IMR-90 (cell line): Measurements from ENCODE around the gene MFSD12. TPM values are rescaled to one million over a fixed set of nuclear protein-coding genes. Genes with fewer than 3 reads are reported as not detected.
A peak's percentile ranks its signal among the peaks of the same experiment; 100 is the strongest.

Experiments used
- ATAC-seq: fragments of 200-7000 bp; cut with Tn5 transposase; 2 replicates; pipeline ENCODE4 v1.9.1; 2020; ENCODE audit warnings: low read depth, mild to moderate bottlenecking, moderate library complexity
- BruUV-seq: library from RNA; stranded (reverse); fragments of 400-500 nt; replicated peaks from 2 replicates; lab custom pipeline; 2021; lab: Mats Ljungman, UMichigan
- CTCF ChIA-PET: fragments of 300-600 bp; formaldehyde crosslinking; extraction: SDS; loops from one replicate; lab custom pipeline; 2021; ENCODE audit warnings: antibody characterized with exemption; lab: Yijun Ruan, JAX
- POLR2A ChIA-PET: fragments of 300-600 bp; sonication (Branson Sonifier 250); formaldehyde crosslinking; loops from one replicate; lab custom pipeline; 2022; ENCODE audit warnings: antibody characterized with exemption; ENCODE audit not compliant: unreplicated experiment; lab: Charles Lee
- DNase-seq: peaks from one replicate; pipeline ENCODE4 v3.0.0; 2013
- H2AFZ ChIP-seq: replicated peaks from 2 replicates; pipeline ENCODE3; 2013; ENCODE audit warnings: low read length, mild to moderate bottlenecking; ENCODE audit not compliant: poor library complexity
- H2AK5ac ChIP-seq: 2 replicates; pipeline ENCODE4 v1.6.1; 2013; ENCODE audit warnings: low read depth, low read length, inconsistent platforms
- H2AK9ac ChIP-seq: replicated peaks from 2 replicates; pipeline ENCODE3; 2013; ENCODE audit warnings: mild to moderate bottlenecking, low read depth, low read length, moderate library complexity; ENCODE audit not compliant: poor library complexity
- H2BK120ac ChIP-seq: 2 replicates; pipeline ENCODE4 v1.6.1; 2013; ENCODE audit warnings: low read depth, low read length, inconsistent platforms
- H2BK15ac ChIP-seq: 3 replicates; pipeline ENCODE4 v1.6.1; 2013; ENCODE audit warnings: low read depth, low read length, inconsistent platforms
- H2BK20ac ChIP-seq: 2 replicates; pipeline ENCODE4 v1.6.1; 2013; ENCODE audit warnings: low read depth, mild to moderate bottlenecking, inconsistent platforms, low read length, moderate library complexity
- H2BK5ac ChIP-seq: 2 replicates; pipeline ENCODE4 v1.6.1; 2013; ENCODE audit warnings: mild to moderate bottlenecking, low read depth, low read length, inconsistent platforms; ENCODE audit not compliant: poor library complexity, severe bottlenecking
- H3K14ac ChIP-seq: replicated peaks from 2 replicates; pipeline ENCODE4 v1.6.1; 2013; ENCODE audit warnings: low read depth, low read length, inconsistent platforms
- H3K18ac ChIP-seq: 2 replicates; pipeline ENCODE4 v1.6.1; 2013; ENCODE audit warnings: low read depth, low read length, control low read depth
- H3K23ac ChIP-seq: 2 replicates; pipeline ENCODE4 v1.6.1; 2013; ENCODE audit warnings: low read depth, low read length, inconsistent platforms
- H3K27ac ChIP-seq: 2 replicates; pipeline ENCODE4 v1.5.1; 2013; ENCODE audit warnings: mild to moderate bottlenecking, control low read depth, low read length; ENCODE audit not compliant: insufficient read depth
- H3K27me3 ChIP-seq: 2 replicates; pipeline ENCODE4 v1.6.1; 2013; ENCODE audit warnings: low read length; ENCODE audit not compliant: control insufficient read depth, insufficient read depth
- H3K36me3 ChIP-seq: 2 replicates; pipeline ENCODE4 v1.6.1; 2013; ENCODE audit warnings: low read length, mixed read lengths; ENCODE audit not compliant: control insufficient read depth, insufficient read depth
- H3K4ac ChIP-seq: 2 replicates; pipeline ENCODE4 v1.6.1; 2013; ENCODE audit warnings: low read depth, low read length, inconsistent platforms
- H3K4me1 ChIP-seq: 2 replicates; pipeline ENCODE4 v1.6.1; 2013; ENCODE audit warnings: low read length, mixed read lengths; ENCODE audit not compliant: control insufficient read depth, insufficient read depth
- H3K4me2 ChIP-seq: 2 replicates; pipeline ENCODE4 v1.6.1; 2013; ENCODE audit warnings: low read depth, mild to moderate bottlenecking, control low read depth, low read length, moderate library complexity
- H3K4me3 ChIP-seq: 2 replicates; pipeline ENCODE4 v1.5.1; 2013; ENCODE audit warnings: low read depth, mild to moderate bottlenecking, control low read depth, low read length, moderate library complexity; ENCODE audit not compliant: insufficient read depth
- H3K56ac ChIP-seq: 2 replicates; pipeline ENCODE4 v1.6.1; 2013; ENCODE audit warnings: low read length, inconsistent platforms; ENCODE audit not compliant: insufficient read depth; ENCODE audit errors: extremely low read depth
- H3K79me1 ChIP-seq, 2 experiments: 2 replicates each; pipeline ENCODE4 v1.6.1; 2013; ENCODE audit warnings: low read length in 2 of 2, inconsistent platforms in 1 of 2, low read depth in 1 of 2
- H3K9ac ChIP-seq: 2 replicates; pipeline ENCODE4 v1.6.1; 2013; ENCODE audit warnings: low read depth, low read length, control low read depth
- H3K9me1 ChIP-seq: 2 replicates; pipeline ENCODE4 v1.6.1; 2013; ENCODE audit warnings: low read length, inconsistent platforms; ENCODE audit not compliant: insufficient read depth
- H3K9me3 ChIP-seq: 2 replicates; pipeline ENCODE4 v1.6.1; 2013; ENCODE audit warnings: low read length; ENCODE audit not compliant: control insufficient read depth, insufficient read depth
- H4K20me1 ChIP-seq: 2 replicates; pipeline ENCODE4 v1.6.1; 2013; ENCODE audit warnings: low read length, inconsistent platforms; ENCODE audit not compliant: insufficient read depth
- H4K5ac ChIP-seq: 2 replicates; pipeline ENCODE4 v1.6.1; 2013; ENCODE audit warnings: mild to moderate bottlenecking, low read depth, low read length, control low read depth
- H4K8ac ChIP-seq, 2 experiments: 2 replicates each; pipeline ENCODE4 v1.6.1; 2013; ENCODE audit warnings: low read depth in 2 of 2, low read length in 2 of 2, control low read depth in 1 of 2, inconsistent platforms in 1 of 2
- H4K91ac ChIP-seq: 2 replicates; pipeline ENCODE4 v1.6.1; 2013; ENCODE audit warnings: low read depth, low read length, inconsistent platforms; ENCODE audit not compliant: insufficient read depth
- MAZ ChIP-seq: IDR thresholded peaks from 2 replicates; pipeline ENCODE4 v1.6.1; 2012; ENCODE audit warnings: low read depth, mild to moderate bottlenecking, low read length, improper control_type of control experiment, moderate library complexity, borderline replicate concordance
- POLR2A ChIP-seq: IDR thresholded peaks from 2 replicates; pipeline ENCODE4 v1.6.1; 2012; ENCODE audit warnings: mild to moderate bottlenecking, low read depth, low read length
- USF2 ChIP-seq: fragments of 150-350 bp; IDR thresholded peaks from 2 replicates; pipeline ENCODE4 v1.6.1; 2017; ENCODE audit warnings: mild to moderate bottlenecking, antibody characterized with exemption, low read length, low read depth
- WGBS, 2 experiments: methylation state at CpG; one replicate each; pipeline versions ENCODE4 v1.1.5 to v1.1.7; 2013; ENCODE audit warnings: missing lambda C conversion rate in 2 of 2; ENCODE audit not compliant: insufficient read length in 1 of 2; ENCODE audit errors: extremely low coverage in 2 of 2; 5-methylcytosine and 5-hydroxymethylcytosine counted together
- dilution Hi-C: fragments of 300-500 bp; cut with HindIII; formaldehyde crosslinking; loops from one replicate; pipeline ENCODE4 v1.14.3; 2018; ENCODE audit warnings: low sequenced_read_pairs; ENCODE audit not compliant: unreplicated experiment
- in situ Hi-C: fragments of 300-500 bp; cut with MboI; formaldehyde crosslinking; loops from 3 replicates; pipeline ENCODE4 v1.14.3; 2019; ENCODE audit warnings: low sequenced_read_pairs, inconsistent platforms, mixed read lengths
- intact Hi-C: fragments of 100-400 bp; cut with micrococcal nuclease; formaldehyde crosslinking; loops from 2 replicates; pipeline ENCODE4 v1.10.0; 2022
- polyA plus RNA-seq, 3 experiments: library from polyadenylated mRNA; depleted of rRNA; stranded (reverse); fragments of >200 nt; gene quantifications; 2 replicates each; pipeline ENCODE4 v1.2.3, GENCODE V29; 2012; ENCODE audit warnings: low replicate concordance in 1 of 3
- total RNA-seq: library from RNA; depleted of rRNA; stranded (reverse); fragments of >200 nt; gene quantifications from 2 replicates; pipeline ENCODE4 v1.2.3, GENCODE V29; 2012

Gene MFSD12
- total and polyA plus RNA-seq, 2 of the 4 experiments (the other 2 are of a cell fraction) = 20.4 to 77.2 TPM

DNA sequence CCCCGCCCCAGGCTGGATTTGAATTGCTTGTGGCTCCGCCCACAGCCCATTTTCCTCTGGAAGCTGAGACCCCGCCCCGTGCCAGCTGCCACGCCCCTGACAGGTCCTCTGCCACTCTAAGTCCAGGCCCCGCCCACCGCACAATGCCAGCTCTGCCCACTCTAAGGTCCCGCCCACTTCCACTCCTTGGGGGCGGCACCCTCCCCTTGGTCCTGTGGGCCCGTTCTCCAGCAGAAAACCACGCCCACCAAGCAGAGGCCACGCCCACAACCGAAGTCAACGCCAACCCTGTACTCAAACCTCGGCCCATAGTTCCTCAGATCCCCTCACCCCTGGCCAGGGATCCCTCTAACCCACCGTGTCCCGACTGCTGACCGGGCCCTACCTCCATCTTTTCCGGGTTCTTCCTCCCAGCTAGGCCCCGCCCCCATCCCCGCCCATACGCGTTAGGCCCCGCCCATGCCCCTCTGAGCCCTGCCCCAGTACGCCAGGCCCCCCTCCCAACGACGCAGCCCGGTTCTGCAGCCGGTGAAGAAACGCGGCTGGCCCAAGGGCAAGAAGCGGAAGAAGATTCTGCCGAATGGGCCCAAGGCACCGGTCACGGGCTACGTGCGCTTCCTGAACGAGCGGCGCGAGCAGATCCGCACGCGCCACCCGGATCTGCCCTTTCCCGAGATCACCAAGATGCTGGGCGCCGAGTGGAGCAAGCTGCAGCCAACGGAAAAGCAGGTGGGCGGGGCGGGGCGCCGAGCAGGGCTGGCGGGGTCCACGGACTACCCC is 16.7 kb upstream of the MFSD12 start:
- Histone ChIP-seq H3K14ac (no peak overlapping the region), H4K8ac (peak overlapping the region in 1 of 2 experiments; percentile 91; a peak in 2 of 4 replicates), H2BK15ac (no peak overlapping the region), H3K27me3 (no peaks in the 10 kb centered on the region), H4K91ac (no peak overlapping the region; the same call in 1 of the 2 replicates), H3K4me3 (peak overlapping the region; percentile 87), H3K9me3 (no peaks in the 10 kb centered on the region), H3K18ac (no peak overlapping the region), H2AFZ (peak overlapping the region; percentile 79), H2AK9ac (peak overlapping the region; percentile 33), H3K4me2 (peak overlapping the region; percentile 87; the same call in 1 of the 2 replicates), H3K9me1 (peaks cover 4% of the 10 kb centered on the region), H3K36me3 (peaks cover 15% of the 10 kb centered on the region; the same call in 1 of the 2 replicates), H3K9ac (no peak overlapping the region), H4K5ac (peak overlapping the region; percentile 48; the same call in 1 of the 2 replicates), H3K79me1 (peaks cover 7 to 22% of the 10 kb centered on the region in 2 experiments; a peak in 3 of 4 replicates), H2AK5ac (peak overlapping the region; percentile 70), H3K4me1 (no peaks in the 10 kb centered on the region), H2BK120ac (no peak overlapping the region), H3K23ac (0 out of 2 replicates have a peak overlapping the region, but pooled peaks have one; percentile 59), H3K56ac (no peak overlapping the region), H3K4ac (no peak overlapping the region), H2BK5ac (peak overlapping the region; percentile 30), H2BK20ac (no peak overlapping the region), H3K27ac (no peak overlapping the region), H4K20me1 (peaks cover 10% of the 10 kb centered on the region; the same call in 1 of the 2 replicates)
- peak; percentile 65 for ATAC-seq
- DNase-seq = peak; percentile 93
- WGBS, 2 experiments = 75% methylated on average over 25 of the region's 55 CpGs; no CpG with 5 or more reads in 1 of the 2 experiments
- ChIA-PET POLR2A (interaction anchor here (0.9 kb wide), 1 partner anchor 897 kb away, joined by 3 read pairs; no protein-coding TSS in a partner anchor), CTCF (interaction anchor here (0.6 kb wide), 1 partner anchor 690 kb away, joined by 6 read pairs; no protein-coding TSS in a partner anchor)
- BruUV-seq = no TSS peak
- intact Hi-C loops = no loop called here
- TF ChIP-seq MAZ (peak; percentile 37; the same call in 1 of the 2 replicates), POLR2A (no peak), USF2 (0 out of 2 replicates have a peak, but pooled peaks have one; percentile 29)
- dilution Hi-C loops = no loop called here
- in situ Hi-C loops = no loop called here
